Measurements from ENCODE around the gene THEMIS.
"Not testable (repeated sequence)": the region's sequence is repeated elsewhere in the genome, so short reads cannot be mapped to it uniquely, and the experiment has no call there.

THEMIS gene

GRCh38 chr6:127732927-127733326 lies 167.9 kb downstream of the THEMIS start:
- DNase-seq (ENCODE audit: extremely low read depth in 1 of 2, low read depth in 1 of 2): no peak

- no peak for DNase-seq (ENCODE audit: extremely low read depth in 1 of 2, low read depth in 1 of 2)
Measured at GRCh38 chr6:127727260-127727953, 173.5 kb downstream of the THEMIS start.

GRCh38 chr6:127725821-127726220 lies 175.0 kb downstream of the THEMIS start:
- no peak for DNase-seq (ENCODE audit: extremely low read depth in 1 of 2, low read depth in 1 of 2)

GRCh38 chr6:127718694-127719093 lies 182.2 kb downstream of the THEMIS start:
- no peak for DNase-seq (ENCODE audit: extremely low read depth in 1 of 2, low read depth in 1 of 2)

GRCh38 chr6:127717384-127717783 lies 183.5 kb downstream of the THEMIS start:
- no peak for DNase-seq (ENCODE audit: extremely low read depth in 1 of 2, low read depth in 1 of 2)

GRCh38 chr6:127716465-127716864 lies 184.4 kb downstream of the THEMIS start:
- DNase-seq (ENCODE audit: extremely low read depth in 1 of 2, low read depth in 1 of 2): no peak

- no peak for DNase-seq (ENCODE audit: extremely low read depth in 1 of 2, low read depth in 1 of 2)
Measured at GRCh38 chr6:127710668-127711067, 190.2 kb downstream of the THEMIS start.

GRCh38 chr6:127706216-127706615 lies 194.6 kb downstream of the THEMIS start:
- no peak for DNase-seq (ENCODE audit: extremely low read depth in 1 of 2, low read depth in 1 of 2)

- DNase-seq (ENCODE audit: extremely low read depth in 1 of 2, low read depth in 1 of 2): no peak
Measured at GRCh38 chr6:127695108-127695507, 205.8 kb downstream of the THEMIS start.

- DNase-seq (ENCODE audit: extremely low read depth in 1 of 2, low read depth in 1 of 2): no peak
Measured at GRCh38 chr6:127691146-127691545, 209.7 kb downstream of the THEMIS start.

- DNase-seq (ENCODE audit: extremely low read depth in 1 of 2, low read depth in 1 of 2): no peak
Measured at GRCh38 chr6:127690588-127690987, 210.3 kb downstream of the THEMIS start.

- no peak for DNase-seq (ENCODE audit: extremely low read depth in 1 of 2, low read depth in 1 of 2)
Measured at GRCh38 chr6:127690092-127690491, 210.8 kb downstream of the THEMIS start.

GRCh38 chr6:127687490-127687889 lies 213.4 kb downstream of the THEMIS start:
- not testable (repeated sequence) for DNase-seq (ENCODE audit: extremely low read depth in 1 of 2, low read depth in 1 of 2)

- no peak for DNase-seq (ENCODE audit: extremely low read depth in 1 of 2, low read depth in 1 of 2)
Measured at GRCh38 chr6:127686084-127686483, 214.8 kb downstream of the THEMIS start.

GRCh38 chr6:127684501-127684900 lies 216.4 kb downstream of the THEMIS start:
- DNase-seq (ENCODE audit: extremely low read depth in 1 of 2, low read depth in 1 of 2): no peak

All from activated CD8-positive, alpha-beta memory T cell treated with anti-CD3 and anti-CD28 coated beads for 1 hour (primary cell).